Keratinocyte (primary cell): ENCODE measurements around the gene TMEM233.

Source experiments
- EZH2 ChIP-seq: IDR thresholded peaks from one replicate; pipeline ENCODE4 v1.6.1; 2012; ENCODE audit warnings: inconsistent platforms, mild to moderate bottlenecking, low read length, moderate library complexity
- TF ChIP-seq, protein P1 (sequence below), 3 experiments: IDR thresholded peaks in 1 of 3; conservative IDR thresholded peaks in 1 of 3; optimal IDR thresholded peaks in 1 of 3; 2 replicates in 2 of 3; 3 replicates in 1 of 3; pipeline versions ENCODE3 to v1.5.1; 2011; ENCODE audit warnings: low read length in 3 of 3, mild to moderate bottlenecking in 3 of 3, moderate library complexity in 2 of 3, control low read depth in 1 of 3, inconsistent platforms in 1 of 3; ENCODE audit not compliant: insufficient read depth in 2 of 3; ENCODE audit errors: extremely low read depth in 1 of 3

DNA sequence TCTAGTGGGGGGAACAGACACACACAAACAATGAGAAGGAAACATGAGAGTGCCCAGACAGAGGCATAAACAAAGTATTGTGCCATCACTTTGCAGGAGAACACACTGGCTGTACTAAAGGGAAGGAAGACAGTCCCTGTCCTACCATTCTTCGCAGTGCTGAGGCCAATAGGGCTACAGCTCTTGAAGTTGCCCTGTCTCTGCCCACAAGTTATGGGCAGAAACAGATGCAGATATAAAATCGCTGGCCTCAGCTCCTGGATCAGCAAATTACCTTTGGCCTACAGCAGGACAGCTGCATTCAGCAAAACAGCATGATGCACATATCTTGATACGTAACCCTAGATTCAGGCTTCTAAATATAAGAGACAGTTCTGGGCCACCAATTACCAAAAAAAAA lies 51.4 kb downstream of the TMEM233 start:
- no peak for TF ChIP-seq EZH2
- TF ChIP-seq, protein P1, sequence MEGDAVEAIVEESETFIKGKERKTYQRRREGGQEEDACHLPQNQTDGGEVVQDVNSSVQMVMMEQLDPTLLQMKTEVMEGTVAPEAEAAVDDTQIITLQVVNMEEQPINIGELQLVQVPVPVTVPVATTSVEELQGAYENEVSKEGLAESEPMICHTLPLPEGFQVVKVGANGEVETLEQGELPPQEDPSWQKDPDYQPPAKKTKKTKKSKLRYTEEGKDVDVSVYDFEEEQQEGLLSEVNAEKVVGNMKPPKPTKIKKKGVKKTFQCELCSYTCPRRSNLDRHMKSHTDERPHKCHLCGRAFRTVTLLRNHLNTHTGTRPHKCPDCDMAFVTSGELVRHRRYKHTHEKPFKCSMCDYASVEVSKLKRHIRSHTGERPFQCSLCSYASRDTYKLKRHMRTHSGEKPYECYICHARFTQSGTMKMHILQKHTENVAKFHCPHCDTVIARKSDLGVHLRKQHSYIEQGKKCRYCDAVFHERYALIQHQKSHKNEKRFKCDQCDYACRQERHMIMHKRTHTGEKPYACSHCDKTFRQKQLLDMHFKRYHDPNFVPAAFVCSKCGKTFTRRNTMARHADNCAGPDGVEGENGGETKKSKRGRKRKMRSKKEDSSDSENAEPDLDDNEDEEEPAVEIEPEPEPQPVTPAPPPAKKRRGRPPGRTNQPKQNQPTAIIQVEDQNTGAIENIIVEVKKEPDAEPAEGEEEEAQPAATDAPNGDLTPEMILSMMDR (optimal IDR thresholded peaks at IDR 0.05 in 1 of 3, IDR thresholded peaks at IDR 0.05 in 1 of 3, conservative IDR thresholded peaks at IDR 0.05 in 1 of 3; ENCODE audit: extremely low read depth in 1 of 3, insufficient read depth in 2 of 3, low read length in 3 of 3), result no peak
